HG03039 (cell line): ENCODE measurements around the gene CD38.
"Not testable (repeated sequence)": the region's sequence is repeated elsewhere in the genome, so short reads cannot be mapped to it uniquely, and the experiment has no call there.

Experiments
- ATAC-seq: cut with Tn5 transposase; IDR thresholded peaks from one replicate; pipeline ENCODE4 v1.9.1; 2021; ENCODE audit warnings: mild to moderate bottlenecking, moderate library complexity; ENCODE audit not compliant: unreplicated experiment

Gene CD38

DNA sequence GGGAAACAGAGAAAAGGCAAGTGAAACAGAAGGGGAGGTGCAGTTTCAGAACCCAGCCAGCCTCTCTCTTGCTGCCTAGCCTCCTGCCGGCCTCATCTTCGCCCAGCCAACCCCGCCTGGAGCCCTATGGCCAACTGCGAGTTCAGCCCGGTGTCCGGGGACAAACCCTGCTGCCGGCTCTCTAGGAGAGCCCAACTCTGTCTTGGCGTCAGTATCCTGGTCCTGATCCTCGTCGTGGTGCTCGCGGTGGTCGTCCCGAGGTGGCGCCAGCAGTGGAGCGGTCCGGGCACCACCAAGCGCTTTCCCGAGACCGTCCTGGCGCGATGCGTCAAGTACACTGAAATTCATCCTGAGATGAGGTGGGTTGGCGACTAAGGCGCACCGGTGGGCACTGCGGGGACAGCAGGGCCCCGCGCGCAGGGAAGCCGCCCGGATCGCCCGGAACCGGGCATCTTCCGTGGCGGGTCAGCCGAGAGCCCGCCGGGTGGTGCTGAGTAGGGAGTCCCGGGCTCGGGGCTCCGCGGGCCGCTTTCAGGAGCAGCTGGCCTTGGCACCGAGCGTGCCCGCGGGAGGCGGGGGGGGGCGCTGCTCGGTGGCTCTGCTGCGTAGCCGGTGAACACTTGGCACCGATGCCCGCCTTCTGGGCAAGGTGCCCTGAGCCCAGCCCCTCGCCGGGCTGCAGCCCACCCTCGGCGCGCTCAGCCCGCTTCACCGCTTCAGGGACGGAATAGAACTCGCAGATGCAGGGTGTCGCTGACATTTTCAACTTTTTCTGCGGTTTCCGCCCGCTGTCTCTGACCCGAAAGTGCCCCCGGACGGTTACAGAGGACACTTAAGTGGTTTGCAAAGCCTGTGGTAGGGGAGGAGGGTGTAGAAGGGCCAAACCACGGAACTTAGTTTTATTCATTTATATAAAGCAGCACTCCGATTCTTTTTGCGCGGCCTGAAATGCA lies at the start of gene CD38:
Gene CD38, plus strand, starts transcription at position 40 of the 953 bp plus-strand sequence. Its CDS starts 87 bp downstream, at position 127.
- ATAC-seq: peak; percentile 73

- ATAC-seq: no peak
Observed at GRCh38 chr4:15729910-15730533, 48.1 kb upstream of the CD38 start.

GRCh38 chr4:15733061-15733460 lies 45.1 kb upstream of the CD38 start:
- not testable (repeated sequence) for ATAC-seq

GRCh38 chr4:15735536-15735935 lies 42.6 kb upstream of the CD38 start:
- ATAC-seq: no peak

GRCh38 chr4:15736514-15737050 lies 41.5 kb upstream of the CD38 start:
- ATAC-seq: no peak

DNA sequence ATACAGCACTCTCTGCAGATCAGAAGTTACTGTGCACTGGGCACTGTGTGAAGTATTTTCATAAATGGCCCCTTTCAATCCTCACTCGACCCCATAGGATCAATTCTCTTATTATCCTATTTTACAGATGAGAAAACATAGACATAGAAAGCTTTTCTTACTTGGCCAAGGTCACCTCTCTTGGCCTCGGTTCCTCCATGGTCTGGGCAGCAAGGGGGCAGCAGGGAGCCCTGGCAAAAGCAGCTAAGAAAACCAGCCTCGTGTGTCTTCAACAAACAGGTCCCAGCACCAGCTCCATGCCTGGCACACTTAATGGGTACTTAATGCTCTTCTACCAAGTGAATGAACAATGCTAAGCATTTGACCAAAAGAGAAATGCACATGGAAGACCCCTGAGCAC lies 40.9 kb upstream of the CD38 start:
- no peak for ATAC-seq

- ATAC-seq: no peak
Observed at GRCh38 chr4:15738877-15739276, 39.3 kb upstream of the CD38 start.

- ATAC-seq: no peak
Observed at GRCh38 chr4:15740764-15741404, 37.2 kb upstream of the CD38 start.

DNA sequence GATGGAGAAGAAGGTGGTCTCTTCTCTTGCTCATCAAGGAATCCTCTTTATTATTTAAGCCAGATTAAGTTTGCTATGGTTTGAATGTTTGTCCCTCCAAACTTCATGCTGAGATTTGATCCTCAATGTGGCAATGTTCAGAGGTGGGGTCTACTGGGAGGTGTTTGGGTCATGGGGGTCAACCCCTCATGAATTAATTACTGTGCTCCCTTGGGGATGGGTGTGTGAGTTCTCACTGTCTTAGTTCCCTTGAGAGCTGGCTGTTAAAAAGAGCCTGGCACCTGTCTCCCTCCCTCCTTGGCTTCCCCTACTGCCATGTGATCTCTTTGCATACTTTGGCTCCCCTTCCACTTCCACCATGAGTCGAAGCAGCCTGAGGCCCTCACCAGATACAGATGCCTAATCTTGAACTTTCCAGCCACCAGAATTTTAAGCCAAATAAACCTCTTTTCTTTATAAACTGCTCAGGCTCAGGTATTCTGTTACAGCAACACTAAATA lies 36.0 kb upstream of the CD38 start:
- no peak for ATAC-seq

- ATAC-seq: no peak
Observed at GRCh38 chr4:15742637-15743036, 35.5 kb upstream of the CD38 start.

DNA sequence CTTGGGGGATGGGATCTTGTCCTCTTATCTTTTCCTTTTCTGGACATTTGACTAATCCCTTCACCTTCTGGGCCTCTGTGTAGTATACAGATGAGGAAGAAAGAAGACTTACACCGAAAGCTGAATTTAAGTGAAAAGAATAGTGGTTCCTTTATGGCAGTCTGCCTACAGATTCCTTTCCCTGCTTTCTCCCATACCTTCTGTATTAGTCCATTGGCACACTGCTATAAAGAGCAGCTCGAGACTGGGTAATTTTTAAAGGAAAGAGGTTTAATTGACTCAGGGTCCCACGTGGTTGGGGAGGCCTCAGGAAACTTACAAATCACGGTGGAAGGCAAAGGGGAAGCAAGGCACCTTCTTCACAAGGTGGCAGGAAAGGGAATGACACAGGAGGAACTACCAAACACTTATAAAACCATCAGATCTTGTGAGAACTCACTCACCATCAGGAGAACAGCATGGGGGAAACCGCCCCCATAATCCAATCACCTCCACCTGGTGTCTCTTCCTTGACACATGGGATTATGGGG lies 34.0 kb upstream of the CD38 start:
- no peak for ATAC-seq

GRCh38 chr4:15746110-15746509 lies 32.0 kb upstream of the CD38 start:
- no peak for ATAC-seq

GRCh38 chr4:15749001-15749400 lies 29.1 kb upstream of the CD38 start:
- ATAC-seq: no peak

GRCh38 chr4:15751153-15751552 lies 27.0 kb upstream of the CD38 start:
- ATAC-seq: no peak

DNA sequence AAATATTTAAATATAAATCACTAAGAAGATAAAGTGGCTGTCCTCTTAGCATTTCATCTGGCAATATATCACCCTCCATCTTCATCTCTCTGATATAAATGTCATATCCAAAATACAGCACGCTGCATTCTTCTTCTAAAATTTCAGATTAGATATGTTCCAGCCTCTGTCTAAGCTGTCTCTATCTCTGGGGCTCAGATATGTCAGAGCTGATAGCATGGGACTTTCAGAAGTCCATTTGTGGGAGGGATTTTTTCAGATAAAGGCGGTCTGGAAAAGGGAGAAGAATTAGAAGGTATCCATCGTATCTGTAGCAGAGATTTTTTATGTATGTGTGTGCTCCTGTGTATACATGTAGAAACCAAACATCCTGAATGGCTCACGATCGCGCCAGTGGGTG lies 25.0 kb upstream of the CD38 start:
- ATAC-seq: no peak

GRCh38 chr4:15753786-15754185 lies 24.3 kb upstream of the CD38 start:
- ATAC-seq: no peak

- ATAC-seq: no peak
Observed at GRCh38 chr4:15754323-15754722, 23.8 kb upstream of the CD38 start.

GRCh38 chr4:15755321-15756155 lies 22.6 kb upstream of the CD38 start:
- peak; percentile 1 for ATAC-seq

DNA sequence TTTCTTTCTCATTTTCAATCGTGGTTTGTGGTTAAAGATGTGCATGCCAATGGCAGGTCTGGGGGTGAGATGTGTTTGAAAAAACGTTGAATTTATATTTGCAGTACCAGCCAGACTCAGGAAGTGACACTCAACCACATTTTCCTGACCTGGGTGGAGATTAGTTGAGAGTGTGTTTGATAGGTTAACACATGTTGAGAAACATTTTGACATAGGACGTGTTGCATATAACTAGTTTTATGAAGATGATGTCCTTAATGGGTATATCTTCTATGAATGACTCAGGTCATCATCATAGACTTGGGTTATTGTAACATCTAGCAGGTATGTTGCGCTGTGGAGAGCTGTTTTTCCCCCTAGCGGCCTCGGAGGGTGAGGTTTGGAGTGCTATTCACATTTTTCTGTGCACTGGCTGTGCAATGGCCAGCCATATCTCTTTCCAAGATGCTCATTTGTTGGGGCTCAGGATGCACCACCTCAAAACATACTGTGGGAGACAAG lies 21.7 kb upstream of the CD38 start:
- peak; percentile 84 for ATAC-seq

- no peak for ATAC-seq
Observed at GRCh38 chr4:15757054-15757453, 21.1 kb upstream of the CD38 start.
